Measurements from ENCODE around the gene HLA-DRB5. TPM values are rescaled to one million over a fixed set of nuclear protein-coding genes. Genes with fewer than 3 reads are reported as not detected.

HLA-DRB5 gene
- total and polyA plus RNA-seq, 2 donors from 2014 or later: 2.8 to 59.9 TPM

- FAIRE-seq (no peak), DNase-seq (no peak)
- Histone ChIP-seq H3K4me1 (ENCODE audit: control insufficient read depth in 2 of 3, insufficient read depth in 2 of 3, low read depth in 1 of 3, low read length in 3 of 3) (no peaks in the 10 kb centered on the region), H3K27ac (ENCODE audit: low read depth in 2 of 2, low read length in 2 of 2) (no peak overlapping the region), H3K9ac (ENCODE audit: low read length in 3 of 3) (no peak overlapping the region), H3K36me3 (ENCODE audit: control insufficient read depth in 2 of 3, insufficient read depth in 3 of 3, low read length in 3 of 3) (peaks cover 0 to 7% (median 0%) of the 10 kb centered on the region in 3 donors), H3K27me3 (ENCODE audit: control insufficient read depth, insufficient read depth, low read length) (no peaks in the 10 kb centered on the region), H3K9me3 (ENCODE audit: control insufficient read depth in 2 of 3, insufficient read depth in 1 of 3, low read length in 3 of 3) (no peaks in the 10 kb centered on the region), H3K4me3 (ENCODE audit: low read length in 3 of 3) (no peak overlapping the region)
- TF ChIP-seq CTCF (IDR thresholded peaks at IDR 0.05; ENCODE audit: borderline replicate concordance, extremely low read depth, insufficient read depth): no peak
- intact Hi-C loops (cut with DNase I): no loop called here
Observed at GRCh38 chr6:32576250-32576649, 46.2 kb upstream of the HLA-DRB5 start.

GRCh38 chr6:32570363-32570905 lies 40.3 kb upstream of the HLA-DRB5 start:
- H3K36me3 ChIP-seq (ENCODE audit: control insufficient read depth in 2 of 3, insufficient read depth in 3 of 3, low read length in 3 of 3): no peaks in the 10 kb centered on the region
- no peak overlapping the region for H3K27ac ChIP-seq (ENCODE audit: low read depth in 2 of 2, low read length in 2 of 2)
- H3K9me3 ChIP-seq (ENCODE audit: control insufficient read depth in 2 of 3, insufficient read depth in 1 of 3, low read length in 3 of 3): no peaks in the 10 kb centered on the region
- no peaks in the 10 kb centered on the region for H3K4me1 ChIP-seq (ENCODE audit: control insufficient read depth in 2 of 3, insufficient read depth in 2 of 3, low read depth in 1 of 3, low read length in 3 of 3)
- intact Hi-C loops (cut with DNase I): no loop called here
- TF ChIP-seq CTCF (IDR thresholded peaks at IDR 0.05; ENCODE audit: borderline replicate concordance, extremely low read depth, insufficient read depth): no peak
- FAIRE-seq (no peak), DNase-seq (no peak)
- no peaks in the 10 kb centered on the region for H3K27me3 ChIP-seq (ENCODE audit: control insufficient read depth, insufficient read depth, low read length)
- H3K4me3 ChIP-seq (ENCODE audit: low read length in 3 of 3): no peak overlapping the region
- H3K9ac ChIP-seq (ENCODE audit: low read length in 3 of 3): no peak overlapping the region

- FAIRE-seq: no peak
- H3K27me3 ChIP-seq (ENCODE audit: control insufficient read depth, insufficient read depth, low read length): no peaks in the 10 kb centered on the region
- no peaks in the 10 kb centered on the region for H3K9me3 ChIP-seq (ENCODE audit: control insufficient read depth in 2 of 3, insufficient read depth in 1 of 3, low read length in 3 of 3)
- no peak for DNase-seq
- no peak overlapping the region for H3K4me3 ChIP-seq (ENCODE audit: low read length in 3 of 3)
- TF ChIP-seq CTCF (IDR thresholded peaks at IDR 0.05; ENCODE audit: borderline replicate concordance, extremely low read depth, insufficient read depth): no peak
- no peaks in the 10 kb centered on the region for H3K36me3 ChIP-seq (ENCODE audit: control insufficient read depth in 2 of 3, insufficient read depth in 3 of 3, low read length in 3 of 3)
- no peak overlapping the region for H3K9ac ChIP-seq (ENCODE audit: low read length in 3 of 3)
- intact Hi-C loops (cut with DNase I): no loop called here
- H3K27ac ChIP-seq (ENCODE audit: low read depth in 2 of 2, low read length in 2 of 2): no peak overlapping the region
- H3K4me1 ChIP-seq (ENCODE audit: control insufficient read depth in 2 of 3, insufficient read depth in 2 of 3, low read depth in 1 of 3, low read length in 3 of 3): no peaks in the 10 kb centered on the region
Observed at GRCh38 chr6:32568561-32568960, 38.5 kb upstream of the HLA-DRB5 start.

GRCh38 chr6:32566957-32567356 lies 36.9 kb upstream of the HLA-DRB5 start:
- TF ChIP-seq CTCF (IDR thresholded peaks at IDR 0.05; ENCODE audit: borderline replicate concordance, extremely low read depth, insufficient read depth): no peak
- DNase-seq (no peak), FAIRE-seq (no peak)
- H3K9me3 ChIP-seq (ENCODE audit: control insufficient read depth in 2 of 3, insufficient read depth in 1 of 3, low read length in 3 of 3): no peaks in the 10 kb centered on the region
- no peak overlapping the region for H3K27ac ChIP-seq (ENCODE audit: low read depth in 2 of 2, low read length in 2 of 2)
- intact Hi-C loops (cut with DNase I): no loop called here
- H3K9ac ChIP-seq (ENCODE audit: low read length in 3 of 3): no peak overlapping the region
- no peaks in the 10 kb centered on the region for H3K4me1 ChIP-seq (ENCODE audit: control insufficient read depth in 2 of 3, insufficient read depth in 2 of 3, low read depth in 1 of 3, low read length in 3 of 3)
- H3K36me3 ChIP-seq (ENCODE audit: control insufficient read depth in 2 of 3, insufficient read depth in 3 of 3, low read length in 3 of 3): no peaks in the 10 kb centered on the region
- no peaks in the 10 kb centered on the region for H3K27me3 ChIP-seq (ENCODE audit: control insufficient read depth, insufficient read depth, low read length)
- H3K4me3 ChIP-seq (ENCODE audit: low read length in 3 of 3): no peak overlapping the region

Data from kidney (tissue), 14 donors.